ENCODE measurements around the gene KRTAP5-7.
"Not testable (repeated sequence)": the region's sequence is repeated elsewhere in the genome, so short reads cannot be mapped to it uniquely, and the experiment has no call there.

KRTAP5-7 gene

DNA sequence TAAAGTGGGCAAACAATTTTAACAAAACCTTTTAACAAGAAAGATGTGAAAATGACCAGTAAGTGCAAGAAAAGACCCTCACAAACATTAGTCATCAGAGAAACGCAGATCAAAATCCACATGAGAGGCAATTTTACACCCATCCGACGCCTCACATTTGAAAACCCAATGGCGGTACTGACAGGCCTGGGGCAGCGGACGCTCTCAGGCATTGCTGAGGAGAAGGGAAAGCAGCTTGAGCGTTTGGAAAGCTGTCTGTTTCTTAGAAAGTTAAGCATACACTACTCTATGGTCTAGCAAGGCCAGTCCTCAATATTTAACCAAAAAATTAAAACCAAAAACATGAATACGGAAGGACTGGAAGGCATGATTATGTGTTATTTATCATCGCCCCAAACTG is 8.8 kb downstream of the KRTAP5-7 start:
- no peak for DNase-seq

DNA sequence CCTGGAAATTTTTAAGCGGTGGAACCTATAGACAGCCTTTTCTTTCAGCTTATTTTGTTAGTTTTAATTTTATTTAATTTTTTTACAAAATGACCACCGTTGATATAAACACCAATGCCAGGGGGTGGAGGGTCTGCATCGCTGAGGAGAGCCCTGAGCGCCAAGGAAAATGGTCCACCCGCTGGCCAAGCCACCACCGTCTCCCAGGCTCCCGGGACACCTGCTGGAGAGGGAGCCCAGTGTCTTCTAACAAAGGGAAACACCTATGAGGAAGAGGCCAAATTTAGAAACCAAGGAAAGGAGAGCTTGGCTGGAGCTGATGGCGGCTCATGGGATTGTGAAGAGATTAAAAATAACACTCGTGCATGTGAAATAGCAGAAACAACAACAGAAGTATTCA is 10.5 kb downstream of the KRTAP5-7 start:
- DNase-seq = no peak

GRCh38 chr11:71537977-71538665 is 11.1 kb downstream of the KRTAP5-7 start, which contains the start of gene KRTAP5-8:
Gene KRTAP5-8, plus strand, starts transcription at chr11:71538025. Its CDS starts 31 bp downstream, at chr11:71538056.
- DNase-seq = not testable (repeated sequence)

GRCh38 chr11:71538666-71538990 is 11.6 kb downstream of the KRTAP5-7 start:
- no peak for DNase-seq

DNA sequence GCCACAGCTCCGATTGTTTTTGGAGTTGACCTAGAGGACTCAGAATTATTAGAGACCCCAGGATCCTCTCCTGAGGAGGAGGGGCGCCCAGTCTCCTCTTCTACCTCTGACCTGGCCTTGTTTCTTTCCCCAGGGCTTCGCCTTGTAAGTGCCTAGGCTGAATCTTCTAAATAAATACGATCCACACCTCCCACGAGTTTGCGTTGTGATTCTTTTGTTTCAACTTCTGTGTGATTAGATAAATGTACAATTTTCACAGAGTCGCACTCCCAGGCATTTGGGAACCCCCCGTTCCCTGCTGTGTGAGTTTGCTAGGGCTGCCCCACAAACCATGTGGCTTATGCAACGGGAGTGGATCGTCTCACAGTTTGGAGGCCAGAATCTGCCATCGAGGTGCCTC is 11.9 kb downstream of the KRTAP5-7 start:
- no peak for DNase-seq

DNA sequence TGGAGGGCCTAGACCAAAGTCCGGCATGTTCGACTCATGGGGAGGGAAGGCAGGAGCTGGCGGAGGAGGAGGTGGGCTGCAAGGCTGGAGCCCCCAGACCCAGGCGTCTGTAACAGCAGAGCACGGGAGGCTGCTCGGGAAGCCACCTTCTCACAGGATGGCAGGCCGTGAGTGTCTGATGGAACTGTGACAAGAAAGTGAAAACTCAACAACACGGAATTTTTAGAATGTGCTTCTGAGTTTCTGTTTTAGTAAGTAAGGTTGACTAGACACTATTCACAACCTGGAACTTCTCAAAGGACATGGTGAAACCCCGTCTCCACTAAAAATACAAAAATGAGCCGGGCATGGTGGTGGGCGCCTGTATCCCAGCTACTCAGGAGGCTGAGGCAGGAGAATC is 12.9 kb downstream of the KRTAP5-7 start:
- DNase-seq = not testable (repeated sequence)

DNA sequence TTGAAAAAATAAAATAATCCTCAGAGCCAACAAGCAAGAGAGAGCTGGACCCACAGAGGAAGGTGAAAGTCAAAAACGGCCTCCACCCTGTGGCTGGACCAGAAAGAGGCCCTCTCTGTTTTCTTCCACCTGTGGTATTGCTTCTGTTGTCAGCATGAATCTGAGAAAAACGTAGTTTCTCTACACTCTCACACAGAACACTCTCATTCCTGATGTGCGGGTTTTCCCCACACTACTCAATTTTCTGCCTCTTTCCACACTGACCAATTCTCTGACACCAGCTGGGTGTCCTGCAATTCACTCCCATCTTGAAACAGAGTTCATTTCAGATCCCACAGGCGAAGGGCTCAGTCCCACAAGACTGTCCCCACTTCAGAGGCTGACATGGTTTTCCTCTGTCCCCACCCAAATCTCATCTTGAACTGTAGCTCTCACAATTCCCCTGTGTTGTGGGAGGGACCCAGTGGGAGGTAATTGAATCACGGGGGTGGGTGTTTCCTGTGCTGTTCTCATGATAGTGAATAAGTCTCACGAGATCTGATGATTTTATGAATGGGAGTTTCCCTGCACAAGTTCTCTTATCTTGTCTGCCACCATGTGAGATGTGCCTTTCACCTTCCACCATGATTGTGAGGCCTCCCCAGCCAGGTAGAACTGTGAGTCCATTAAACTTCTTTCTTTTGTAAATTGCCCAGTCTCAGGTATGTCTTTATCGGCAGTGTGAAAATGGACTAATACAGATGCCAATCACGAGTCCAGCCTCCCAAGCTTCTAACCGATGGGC is 13.6 kb downstream of the KRTAP5-7 start:
- not testable (repeated sequence) for DNase-seq

- no peak for DNase-seq
These were observed 15.3 kb downstream of the KRTAP5-7 start for GRCh38 chr11:71542382-71542781.

- no peak for DNase-seq
These were observed 16.1 kb downstream of the KRTAP5-7 start for GRCh38 chr11:71542879-71543777.

DNA sequence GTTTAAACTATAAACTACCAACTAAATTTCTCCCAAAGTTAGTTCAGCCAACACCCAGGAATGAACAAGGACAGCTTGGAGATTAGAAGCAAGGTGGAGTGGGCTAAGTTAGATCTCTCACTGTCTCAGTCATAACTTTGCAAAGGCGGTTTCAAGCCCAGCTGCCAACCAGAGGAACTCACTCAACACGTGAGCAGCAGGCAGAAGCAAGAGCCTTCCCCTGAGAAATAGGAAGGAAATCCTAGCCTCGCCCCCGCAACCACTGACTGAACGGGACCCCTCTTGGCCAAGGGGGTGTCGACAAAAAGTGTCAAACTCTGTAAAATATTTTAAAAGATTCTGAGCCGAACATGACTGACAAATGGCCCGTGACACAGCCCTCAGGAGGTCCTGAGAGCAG is 16.8 kb downstream of the KRTAP5-7 start:
- no peak for DNase-seq

GRCh38 chr11:71544525-71545214 is 17.6 kb downstream of the KRTAP5-7 start:
- no peak for DNase-seq

DNA sequence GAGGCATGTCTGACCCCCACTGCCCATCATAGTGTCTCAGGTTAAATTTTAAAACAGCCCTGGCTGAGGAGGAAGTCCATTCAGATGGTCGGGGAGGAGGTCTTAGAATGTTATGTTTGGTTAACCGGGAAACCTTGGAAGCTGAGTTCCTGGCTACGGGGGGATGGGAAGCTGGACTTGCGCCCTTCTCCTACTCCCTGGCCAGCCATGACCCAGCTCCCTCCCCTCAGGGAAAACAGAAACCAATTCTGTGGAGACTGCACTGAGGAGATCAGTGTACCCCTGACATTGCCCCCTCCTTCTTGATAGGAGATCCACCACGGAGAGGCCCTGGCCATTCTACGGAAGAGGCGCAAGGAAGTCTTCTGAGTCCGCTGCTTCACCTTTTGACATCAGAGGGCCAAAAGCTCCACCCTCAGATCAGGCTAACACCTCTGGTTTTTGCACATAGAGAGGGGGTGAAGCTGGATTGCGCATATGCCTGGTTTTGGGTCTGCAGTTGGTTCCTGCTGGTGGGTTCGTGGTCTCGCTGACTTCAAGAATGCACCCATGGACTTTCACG is 18.4 kb downstream of the KRTAP5-7 start:
- DNase-seq = no peak

DNA sequence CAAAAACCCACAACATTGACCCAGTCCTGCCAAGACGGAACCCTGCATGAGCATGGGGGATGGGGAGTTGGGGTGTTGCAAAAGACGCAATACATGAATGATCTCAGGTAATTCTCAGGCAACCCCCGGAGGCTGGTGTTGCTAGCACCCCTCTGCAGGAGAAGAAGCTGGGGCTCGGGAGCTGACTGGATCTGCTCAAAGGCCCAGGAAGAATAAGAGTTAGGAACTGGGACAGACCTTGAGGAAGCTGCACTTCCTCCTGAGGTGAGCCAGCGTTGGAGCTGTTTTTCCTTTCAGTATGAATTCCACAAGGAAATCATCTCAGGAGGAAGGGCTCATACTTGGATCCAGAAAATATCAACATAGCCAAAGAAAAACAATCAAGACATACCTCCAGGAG is 21.1 kb downstream of the KRTAP5-7 start, which contains the start of gene KRTAP5-9:
Gene KRTAP5-9 (plus strand): TSS at position 301 of the 400 bp plus-strand sequence. CDS start 238 bp downstream, outside the sequence.
- DNase-seq = no peak

DNA sequence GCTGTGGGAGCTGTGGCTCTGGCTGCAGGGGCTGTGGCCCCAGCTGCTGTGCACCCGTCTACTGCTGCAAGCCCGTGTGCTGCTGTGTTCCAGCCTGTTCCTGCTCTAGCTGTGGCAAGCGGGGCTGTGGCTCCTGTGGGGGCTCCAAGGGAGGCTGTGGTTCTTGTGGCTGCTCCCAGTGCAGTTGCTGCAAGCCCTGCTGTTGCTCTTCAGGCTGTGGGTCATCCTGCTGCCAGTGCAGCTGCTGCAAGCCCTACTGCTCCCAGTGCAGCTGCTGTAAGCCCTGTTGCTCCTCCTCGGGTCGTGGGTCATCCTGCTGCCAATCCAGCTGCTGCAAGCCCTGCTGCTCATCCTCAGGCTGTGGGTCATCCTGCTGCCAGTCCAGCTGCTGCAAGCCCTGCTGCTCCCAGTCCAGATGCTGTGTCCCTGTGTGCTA is 21.7 kb downstream of the KRTAP5-7 start:
- no peak for DNase-seq

DNA sequence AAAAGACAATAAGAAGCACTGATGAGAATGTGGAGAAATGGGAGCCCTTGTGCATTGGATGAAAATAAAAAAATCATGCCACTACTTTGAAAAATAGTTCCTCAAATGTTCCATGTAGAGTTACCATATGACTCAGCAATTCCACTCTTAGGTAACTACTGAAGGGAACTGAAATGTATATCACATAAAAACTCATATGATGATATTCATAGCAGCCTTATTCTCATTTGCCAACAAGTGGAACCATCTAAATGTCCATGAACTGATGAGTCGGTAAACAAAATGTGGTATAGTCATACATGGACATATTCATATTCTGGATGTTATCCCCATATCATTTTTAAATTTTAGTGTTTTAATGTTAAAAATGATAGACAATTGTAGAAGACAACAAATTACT is 24.6 kb downstream of the KRTAP5-7 start:
- no peak for DNase-seq

DNA sequence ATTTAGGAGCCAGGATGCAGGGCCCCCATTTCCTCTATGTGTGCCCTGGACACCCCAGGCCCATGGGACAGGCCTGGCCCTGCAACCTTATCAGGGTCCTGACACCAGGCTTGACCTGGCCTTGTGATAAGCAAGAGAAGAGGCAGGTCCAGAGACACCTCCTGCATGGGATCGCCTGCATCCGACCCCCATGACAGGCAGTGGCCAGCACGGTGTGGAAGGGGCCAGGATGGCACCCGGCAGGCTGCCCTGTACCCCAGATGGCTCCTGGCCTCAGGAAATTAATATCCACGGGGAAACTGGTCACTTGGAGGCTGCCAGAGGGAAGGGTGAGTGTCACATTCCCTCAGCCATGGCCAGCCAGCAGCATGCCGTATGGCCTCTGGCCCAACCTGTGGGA is 27.9 kb downstream of the KRTAP5-7 start:
- no peak for DNase-seq

DNA sequence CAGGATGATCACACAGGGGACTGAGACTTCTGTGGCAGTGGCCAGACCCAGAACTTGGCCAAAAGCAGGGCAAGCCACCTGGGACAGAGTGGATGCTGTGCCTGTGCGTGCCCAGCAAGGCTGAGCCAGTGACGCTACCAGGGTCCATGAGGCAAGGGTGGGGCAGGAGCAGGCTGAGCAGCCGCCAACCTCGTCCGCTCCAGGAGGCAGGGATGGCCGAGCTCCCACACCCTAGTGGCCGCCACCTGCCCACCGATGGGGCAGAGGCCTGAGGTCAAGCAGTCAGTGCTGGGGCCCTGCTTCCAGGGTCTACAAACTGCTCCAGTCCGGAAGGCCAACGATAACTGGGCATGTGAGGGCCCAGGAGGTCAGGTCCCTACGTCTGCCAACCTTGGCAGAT is 28.4 kb downstream of the KRTAP5-7 start:
- no peak for DNase-seq

DNA sequence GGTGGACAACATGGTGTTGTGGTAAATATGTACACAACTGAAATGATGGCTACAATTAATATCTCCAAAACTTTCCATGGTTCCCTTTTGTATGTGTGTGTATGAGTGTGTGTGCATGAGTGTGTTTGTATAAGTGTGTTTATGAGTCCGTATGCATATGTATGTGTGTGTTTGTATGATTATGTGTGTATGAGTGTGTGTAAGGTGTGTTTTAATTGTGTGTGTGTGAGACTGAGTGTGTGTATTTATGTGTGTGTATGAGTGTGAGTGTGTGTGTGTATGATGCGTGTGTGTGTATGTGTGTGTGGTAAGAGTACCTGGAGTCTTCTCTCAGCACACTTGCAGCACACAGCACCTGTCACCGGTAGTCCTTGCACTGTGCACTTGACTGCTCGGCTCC is 29.0 kb downstream of the KRTAP5-7 start:
- DNase-seq = no peak

- no peak for DNase-seq
These were observed 30.2 kb downstream of the KRTAP5-7 start for GRCh38 chr11:71557257-71557656.

DNA sequence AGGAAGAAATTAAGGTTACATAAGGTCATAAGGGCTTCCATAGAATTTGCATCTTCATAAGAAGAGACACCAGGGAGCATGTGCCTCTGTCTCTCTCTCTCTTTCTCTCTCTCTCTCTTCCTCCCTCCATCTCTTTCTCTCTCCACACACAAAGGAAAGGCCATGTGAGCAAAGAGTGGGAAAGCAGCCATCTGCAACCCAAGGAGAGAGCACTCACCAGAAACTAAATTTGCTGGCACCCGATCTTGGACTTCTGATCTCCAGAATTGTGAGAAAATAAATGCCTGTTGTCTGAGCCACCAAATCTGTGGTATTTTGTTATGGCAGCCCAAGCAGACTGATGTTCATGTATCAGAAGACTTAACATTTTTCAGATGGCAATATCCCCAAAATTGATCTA is 31.9 kb downstream of the KRTAP5-7 start:
- no peak for DNase-seq

DNA sequence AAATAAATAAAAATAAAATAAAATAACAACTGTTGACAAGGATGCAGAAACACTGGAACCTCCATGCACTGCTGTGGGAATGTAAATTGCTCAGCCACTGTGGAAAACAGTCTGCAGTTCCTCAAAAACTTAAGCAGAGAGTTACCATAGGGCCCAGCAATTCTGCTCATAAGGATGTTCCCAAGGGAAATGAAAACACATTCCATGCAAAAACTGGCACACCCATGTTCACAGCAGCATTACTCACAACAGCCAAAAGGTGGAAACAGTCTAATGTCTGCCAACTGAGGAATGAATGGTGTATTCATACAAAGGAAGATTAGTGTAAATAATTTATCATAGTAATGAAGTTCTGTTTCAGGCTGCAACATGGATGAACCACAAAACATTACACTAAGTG is 35.1 kb downstream of the KRTAP5-7 start:
- no peak for DNase-seq

DNA sequence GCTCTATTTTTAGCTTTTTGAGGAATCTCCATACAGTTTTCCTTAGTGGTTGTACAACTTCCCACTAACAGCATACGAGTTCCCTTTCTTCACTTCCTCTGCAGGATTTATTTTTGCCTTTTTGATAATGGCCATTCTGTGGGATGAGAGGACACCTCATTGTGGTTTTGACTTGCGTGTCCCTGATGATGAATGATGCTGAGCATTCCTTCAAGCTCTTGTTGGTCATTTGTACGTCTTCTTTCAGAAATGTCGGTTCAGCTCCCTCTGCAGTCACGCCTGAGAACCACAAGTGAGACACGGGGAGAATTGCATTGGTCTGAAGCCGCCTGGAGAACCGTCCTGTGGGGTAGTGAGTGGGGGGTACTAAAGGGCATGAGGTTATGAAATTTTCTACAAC is 36.3 kb downstream of the KRTAP5-7 start:
- DNase-seq = no peak
